ENCODE measurements around the gene CHAT.
"Not testable (repeated sequence)": the region's sequence is repeated elsewhere in the genome, so short reads cannot be mapped to it uniquely, and the experiment has no call there.

Gene CHAT

DNA sequence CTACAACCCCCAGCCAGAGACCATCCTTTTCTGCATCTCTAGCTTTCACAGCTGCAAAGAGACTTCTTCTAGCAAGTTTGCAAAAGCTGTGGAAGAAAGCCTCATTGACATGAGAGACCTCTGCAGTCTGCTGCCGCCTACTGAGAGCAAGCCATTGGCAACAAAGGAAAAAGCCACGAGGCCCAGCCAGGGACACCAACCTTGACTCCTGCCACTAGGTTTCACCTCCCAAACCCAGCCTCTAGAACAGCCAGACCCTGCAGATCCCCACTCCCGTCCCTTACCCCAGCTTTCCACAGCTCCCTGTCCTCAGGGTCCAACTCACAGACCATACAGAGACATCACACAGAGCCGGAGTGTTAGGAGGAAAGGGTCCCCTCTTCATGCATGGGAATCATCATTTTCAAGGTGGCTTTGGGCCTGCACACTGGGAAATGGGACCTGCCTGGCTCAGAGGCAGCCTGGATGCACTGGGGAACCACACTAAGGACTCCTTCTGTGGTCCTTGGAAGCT lies 51.1 kb downstream of the CHAT start:
- DNase-seq = no peak
- intact Hi-C loops (cut with DNase I) = no loop called here

GRCh38 chr10:49666054-49666615 lies 52.3 kb downstream of the CHAT start:
- intact Hi-C loops (cut with DNase I) = no loop called here
- no peak for DNase-seq

- intact Hi-C loops (cut with DNase I) = no loop called here
- DNase-seq = no peak
Observed at GRCh38 chr10:49666685-49667084, 52.8 kb downstream of the CHAT start.

DNA sequence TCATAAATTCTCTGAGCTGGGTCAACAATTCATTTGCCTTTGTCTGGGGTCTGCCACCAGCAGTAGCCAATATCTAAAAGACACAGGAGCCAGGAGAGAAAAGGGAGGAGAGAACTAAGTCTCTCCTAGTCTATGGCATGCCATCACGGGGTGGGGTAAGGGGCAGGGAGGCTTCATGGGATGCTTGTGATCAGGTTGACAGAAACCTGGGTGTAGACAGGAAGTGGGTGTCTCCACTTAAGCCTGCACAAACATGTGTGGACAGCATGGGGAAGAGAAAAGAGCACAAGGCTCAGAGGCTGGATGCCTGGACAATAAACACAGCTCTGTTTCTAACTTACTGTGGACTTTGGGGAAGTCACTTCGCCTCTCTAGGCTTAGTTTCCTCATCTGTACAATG lies 54.2 kb downstream of the CHAT start:
- intact Hi-C loops (cut with DNase I) = no loop called here
- DNase-seq = no peak

DNA sequence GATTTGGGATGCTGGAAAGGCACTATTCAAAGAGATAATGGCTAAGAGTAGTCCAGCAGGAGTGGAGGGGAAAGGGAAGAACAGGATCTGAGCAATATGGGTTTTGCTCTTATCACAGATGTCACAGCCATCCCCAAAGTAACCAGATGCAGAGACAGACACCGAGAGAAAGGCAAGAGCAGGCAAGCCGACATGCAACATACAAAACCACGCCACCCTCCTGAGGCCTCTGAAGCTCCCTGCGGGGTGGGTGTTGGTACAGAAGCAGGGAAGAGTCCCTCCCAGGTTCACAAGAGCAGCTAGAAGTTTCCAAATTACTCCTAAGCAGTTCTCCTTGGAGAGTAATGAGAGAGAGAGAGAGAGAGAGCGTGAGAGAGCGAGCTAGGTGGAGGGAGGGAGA lies 54.8 kb downstream of the CHAT start:
- no peak for DNase-seq
- intact Hi-C loops (cut with DNase I) = no loop called here

GRCh38 chr10:49678827-49679479 lies 65.1 kb downstream of the CHAT start:
- no peak for DNase-seq
- intact Hi-C loops (cut with DNase I) = no loop called here

DNA sequence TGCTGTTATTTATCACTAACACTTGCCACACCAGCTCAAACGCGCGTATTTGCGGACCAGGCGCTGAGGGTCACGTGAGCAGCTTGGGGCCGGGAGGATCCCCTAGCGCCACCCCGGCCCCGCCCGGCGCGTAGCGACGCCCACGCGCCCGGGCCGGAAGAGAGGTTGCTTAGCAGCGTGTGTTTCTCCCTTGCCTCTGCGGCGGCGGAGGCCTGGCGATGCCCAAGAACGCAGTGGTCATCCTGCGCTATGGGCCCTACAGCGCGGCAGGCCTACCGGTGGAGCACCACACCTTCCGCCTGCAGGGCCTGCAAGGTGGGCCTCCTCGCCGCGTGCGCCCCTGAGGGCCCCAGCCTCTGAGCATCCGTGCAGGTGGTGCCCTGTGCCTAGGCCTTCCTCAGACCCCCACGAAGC lies 65.7 kb downstream of the CHAT start, which contains the start of gene C10orf53:
Gene C10orf53, plus strand, starts transcription at position 172 of the 414 bp plus-strand sequence. Its CDS starts 47 bp downstream, at position 219.
- intact Hi-C loops (cut with DNase I) = no loop called here
- peak in 8 of 10 donors; percentile 41 to 92 (median 62) for DNase-seq

DNA sequence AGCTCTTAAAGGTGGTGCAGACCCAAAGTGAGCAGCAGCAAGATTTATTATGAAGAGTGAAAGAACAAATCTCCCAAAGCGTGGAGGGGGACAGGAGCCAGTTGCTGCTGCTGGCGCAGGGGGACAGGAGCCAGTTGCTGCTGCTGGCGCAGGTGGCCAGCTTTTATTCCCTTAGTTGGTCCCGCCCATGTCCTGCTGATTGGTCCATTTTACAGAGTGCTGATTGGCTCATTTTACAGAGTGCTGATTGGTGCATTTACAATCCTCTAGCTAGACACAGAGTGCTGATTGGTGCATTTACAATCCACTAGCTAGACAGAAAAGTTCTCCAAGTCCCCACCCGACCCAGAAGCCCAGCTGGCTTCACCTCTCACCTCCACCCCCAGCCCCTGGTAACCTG lies 68.6 kb downstream of the CHAT start:
- DNase-seq; intact Hi-C loops (cut with DNase I): not testable (repeated sequence)

- DNase-seq = no peak
- intact Hi-C loops (cut with DNase I) = no loop called here
Observed at GRCh38 chr10:49682879-49683278, 69.0 kb downstream of the CHAT start.

DNA sequence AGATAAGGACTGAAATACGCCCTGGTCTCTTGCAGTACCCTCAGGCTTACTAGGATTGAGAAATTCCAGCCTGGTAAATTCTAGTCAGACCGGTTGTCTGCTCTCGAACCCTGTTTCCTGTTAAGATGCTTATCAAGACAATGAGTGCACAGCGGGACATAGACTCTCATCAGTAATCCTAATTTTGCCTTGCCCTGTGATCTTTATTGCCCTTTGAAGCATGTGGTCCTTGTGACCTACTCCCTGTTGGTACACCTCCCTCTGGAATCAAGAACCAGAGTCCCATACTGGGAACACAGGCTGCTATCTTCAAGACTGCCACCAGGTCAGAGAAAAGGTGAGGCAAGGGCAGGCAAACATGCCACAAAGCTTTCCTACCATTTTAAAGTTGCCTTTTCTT lies 72.8 kb downstream of the CHAT start:
- intact Hi-C loops (cut with DNase I) = no loop called here
- no peak for DNase-seq

DNA sequence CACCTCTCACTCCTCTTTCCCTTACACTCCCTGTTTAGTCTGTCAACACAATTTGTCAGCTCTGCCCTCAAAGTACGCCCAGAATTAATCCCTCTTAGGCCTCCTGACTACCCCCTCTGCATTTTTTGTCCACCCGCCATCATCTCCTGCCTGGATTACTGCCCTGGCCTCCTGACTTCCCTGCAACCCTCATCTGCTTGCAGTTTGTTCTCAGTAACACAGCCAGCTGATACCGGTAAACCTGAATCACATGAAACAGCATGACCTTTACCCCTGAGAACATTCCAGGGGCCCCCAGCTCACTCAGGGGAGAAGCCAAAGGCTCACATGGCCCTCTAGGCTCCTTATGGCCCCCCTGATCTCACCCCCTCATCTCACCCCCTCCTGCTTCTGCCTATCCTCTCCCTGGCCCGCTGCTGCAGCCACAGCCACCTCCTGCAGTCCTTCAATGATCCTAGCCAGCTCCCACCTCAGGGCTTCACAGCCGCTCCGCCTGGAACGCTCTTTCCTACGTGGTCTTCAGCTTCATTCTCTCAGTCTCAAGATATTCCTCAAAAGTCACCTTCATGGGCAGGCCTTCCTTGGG lies 74.5 kb downstream of the CHAT start:
- intact Hi-C loops (cut with DNase I) = no loop called here

DNA sequence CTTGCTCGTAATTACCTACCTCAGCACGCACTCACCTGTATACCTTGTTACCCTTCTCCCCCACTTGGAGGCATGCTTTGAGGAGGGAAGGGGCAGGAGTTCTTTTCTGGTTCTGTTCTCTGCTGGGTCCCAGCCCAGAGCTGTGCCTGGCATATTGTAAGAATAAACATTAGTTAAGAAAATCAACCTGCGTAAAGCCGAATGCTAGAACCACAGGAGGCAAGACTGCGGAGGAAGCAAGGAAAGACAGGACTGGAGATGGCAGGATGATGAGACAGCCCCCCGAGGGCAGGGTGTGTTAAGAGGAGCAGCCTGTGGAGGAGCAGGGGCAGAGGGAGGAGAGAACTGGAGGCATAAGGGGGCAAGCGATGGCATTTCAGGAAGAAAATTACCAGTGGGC lies 75.1 kb downstream of the CHAT start:
- DNase-seq = no peak
- intact Hi-C loops (cut with DNase I) = no loop called here

More for the DNA sequence above, 74.5 kb downstream of the CHAT start:
- DNase-seq = peak in 1 of 10 donors; percentile 41

- intact Hi-C loops (cut with DNase I) = no loop called here
- DNase-seq = no peak
Observed at GRCh38 chr10:49689882-49690510, 76.2 kb downstream of the CHAT start.

GRCh38 chr10:49690698-49691356 lies 77.0 kb downstream of the CHAT start:
- intact Hi-C loops (cut with DNase I) = no loop called here
- DNase-seq = no peak

GRCh38 chr10:49691588-49691987 lies 77.8 kb downstream of the CHAT start:
- intact Hi-C loops (cut with DNase I) = no loop called here
- no peak for DNase-seq

GRCh38 chr10:49694466-49694865 lies 80.6 kb downstream of the CHAT start:
- DNase-seq = peak in 1 of 10 donors; percentile 66
- intact Hi-C loops (cut with DNase I) = no loop called here

GRCh38 chr10:49696311-49696710 lies 82.5 kb downstream of the CHAT start:
- DNase-seq = no peak
- intact Hi-C loops (cut with DNase I) = no loop called here

DNA sequence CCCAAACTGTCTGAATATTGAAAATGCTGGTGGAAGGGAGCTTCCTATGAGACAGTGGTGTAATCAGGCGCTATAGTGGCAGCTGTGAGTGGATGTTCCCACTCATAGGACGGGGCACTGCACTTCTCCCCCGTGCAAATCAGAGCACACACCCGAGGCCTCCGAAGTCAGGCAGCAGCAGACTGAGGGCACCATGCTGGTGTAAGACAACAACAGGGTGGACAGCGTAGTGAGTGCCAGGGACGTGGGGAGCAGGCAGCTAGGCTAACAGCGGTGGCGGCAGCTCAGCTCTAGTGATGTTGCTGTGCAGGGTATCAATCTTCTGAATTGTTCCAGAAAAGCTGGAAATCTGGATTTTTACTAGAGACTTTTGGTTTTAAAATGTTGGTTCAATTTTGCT lies 84.8 kb downstream of the CHAT start:
- no peak for DNase-seq
- intact Hi-C loops (cut with DNase I) = no loop called here

DNA sequence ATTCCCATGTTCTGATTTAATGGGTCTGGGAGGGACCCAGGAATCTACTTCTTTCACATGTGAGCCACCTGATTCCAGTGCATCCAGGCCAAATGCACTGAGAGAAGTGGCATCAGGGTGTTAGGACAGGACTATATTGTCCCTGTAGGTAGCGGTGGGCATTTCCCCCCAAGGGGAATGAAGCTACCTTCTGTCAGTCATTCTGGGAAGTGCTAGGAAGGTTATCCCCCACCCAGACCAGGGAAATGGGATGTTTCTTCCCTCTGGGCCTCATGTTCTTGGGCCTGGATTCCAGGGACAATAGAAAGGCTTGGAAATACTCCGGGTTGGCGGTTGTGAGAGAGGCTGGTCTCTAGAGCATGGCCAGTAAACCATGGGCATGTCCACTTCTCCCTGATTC lies 86.4 kb downstream of the CHAT start:
- DNase-seq = no peak
- intact Hi-C loops (cut with DNase I) = no loop called here

GRCh38 chr10:49700997-49701396 lies 87.2 kb downstream of the CHAT start:
- intact Hi-C loops (cut with DNase I) = no loop called here
- no peak for DNase-seq

- intact Hi-C loops (cut with DNase I) = no loop called here
- no peak for DNase-seq
Observed at GRCh38 chr10:49707585-49707984, 93.7 kb downstream of the CHAT start.
